A204.1 (cell line): Measurements from ENCODE around the gene FAH.

Source experiments
- FAIRE-seq: peaks from 2 replicates; lab custom pipeline; 2012; peaks lifted over from hg19 to GRCh38; lab: Jason Lieb, UNC

The FAH gene

DNA sequence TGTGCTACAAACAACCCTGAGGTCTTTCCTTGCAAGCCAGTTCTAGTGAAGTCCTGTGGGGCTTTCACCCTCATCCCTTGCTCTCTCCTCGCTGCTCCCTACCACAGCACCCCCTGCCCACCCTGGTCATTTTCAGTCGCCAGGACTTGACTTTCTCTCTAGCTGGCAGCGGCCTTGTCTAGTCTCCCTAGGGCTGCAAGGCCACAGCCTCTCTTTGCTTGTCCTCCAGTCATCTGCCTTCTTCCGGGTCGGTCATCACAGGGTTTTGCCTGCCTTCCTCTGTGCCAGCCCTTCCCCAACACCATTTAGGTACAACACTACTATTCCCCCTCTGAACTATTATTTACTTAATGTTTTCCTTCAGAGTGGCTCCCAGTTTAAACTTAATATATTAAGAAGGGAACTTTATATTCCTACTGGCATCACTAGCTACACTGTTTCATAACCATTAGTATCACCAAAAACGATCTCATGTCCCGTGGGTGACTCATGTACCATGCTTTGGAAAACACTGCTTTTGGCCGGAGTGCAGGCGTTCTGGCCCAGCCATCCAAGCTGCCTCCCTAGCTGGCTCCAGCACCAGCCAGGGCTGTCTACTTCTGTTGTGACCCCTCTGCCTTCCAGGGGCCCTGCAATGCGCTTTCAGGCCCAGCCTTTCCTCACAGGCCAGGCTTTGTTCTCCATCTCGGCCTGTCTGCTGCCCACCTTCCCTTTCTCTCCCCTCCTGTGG, 21.4 kb downstream of the FAH start:
- FAIRE-seq: no peak

DNA sequence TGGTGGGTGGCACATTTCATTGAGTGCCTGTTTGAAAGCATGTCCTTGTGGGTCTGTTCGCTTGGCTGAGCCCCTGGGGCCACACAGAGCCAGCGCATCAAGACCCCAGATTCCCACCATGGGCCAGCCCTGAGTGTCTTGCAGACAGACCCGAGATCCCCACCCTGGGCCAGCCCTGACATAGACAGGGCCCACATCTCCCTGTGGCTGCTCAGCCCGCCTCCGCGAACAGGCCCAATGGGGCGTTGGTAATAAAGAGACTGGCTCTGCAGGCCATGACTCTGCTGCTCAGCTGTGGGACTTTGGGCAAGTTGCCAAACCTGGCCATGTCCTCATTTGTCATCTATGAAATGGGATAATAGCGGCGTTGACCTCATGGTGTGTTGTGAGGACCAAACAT, 22.6 kb downstream of the FAH start:
- FAIRE-seq: no peak

DNA sequence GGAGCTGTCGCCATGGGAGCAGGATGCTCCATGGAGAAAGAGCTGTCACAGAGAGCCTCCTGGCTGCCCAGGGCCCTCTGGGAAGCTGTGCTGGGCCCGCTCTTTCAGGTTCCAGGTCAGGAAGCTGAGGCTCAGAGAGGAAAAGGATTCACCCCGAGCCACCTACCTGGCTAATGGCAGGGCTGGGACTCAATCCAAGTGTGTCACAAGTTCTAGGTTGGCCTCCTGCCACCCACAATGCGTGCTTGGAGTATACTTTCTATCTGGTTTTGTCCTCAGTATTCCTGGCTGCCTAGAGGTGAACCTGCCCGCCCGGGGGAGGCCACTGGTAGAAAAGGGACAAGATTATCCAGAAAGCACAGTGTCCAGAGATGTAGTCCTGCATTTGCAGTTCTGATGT, 23.6 kb downstream of the FAH start:
- no peak for FAIRE-seq

GRCh38 chr15:80177156-80177555, 24.4 kb downstream of the FAH start:
- FAIRE-seq: no peak

DNA sequence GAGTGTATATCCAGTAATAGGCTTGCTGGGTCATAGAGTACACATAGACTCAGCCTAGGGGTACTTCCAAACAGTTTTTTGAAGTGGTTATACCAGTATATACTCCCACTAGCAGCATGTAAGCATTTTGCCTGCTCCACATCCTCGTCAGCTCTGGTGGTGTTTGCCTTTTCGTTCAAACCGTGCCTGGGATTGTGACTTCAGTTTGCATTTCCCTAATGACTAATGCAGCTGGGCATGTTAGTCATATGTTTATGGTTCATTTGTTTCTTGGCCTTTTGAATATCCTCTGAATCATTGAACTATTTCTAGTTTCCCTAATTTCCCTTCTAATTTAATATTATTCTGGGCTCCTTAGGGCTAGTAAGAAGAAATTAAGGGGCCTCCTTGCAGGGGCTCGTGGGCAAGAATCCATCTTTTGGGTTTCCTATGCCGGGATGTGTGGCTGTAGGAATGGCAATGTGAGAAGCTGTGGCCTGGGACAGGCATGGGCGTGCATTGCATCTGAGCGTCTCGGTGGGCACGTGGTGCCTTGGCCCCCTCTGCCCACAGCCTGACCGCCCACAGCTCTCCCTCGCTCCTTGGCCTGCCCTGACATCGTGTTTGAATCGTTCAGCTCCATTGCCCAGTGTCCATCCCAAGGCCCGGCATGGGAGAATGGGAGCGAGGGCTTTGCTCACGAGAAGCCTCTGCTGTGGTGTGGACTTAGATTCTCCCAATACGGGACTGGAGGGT, 26.4 kb downstream of the FAH start:
- FAIRE-seq: no peak

GRCh38 chr15:80179935-80180334, 27.1 kb downstream of the FAH start:
- no peak for FAIRE-seq

- FAIRE-seq: no peak
These were observed 27.7 kb downstream of the FAH start for GRCh38 chr15:80180468-80180867.

DNA sequence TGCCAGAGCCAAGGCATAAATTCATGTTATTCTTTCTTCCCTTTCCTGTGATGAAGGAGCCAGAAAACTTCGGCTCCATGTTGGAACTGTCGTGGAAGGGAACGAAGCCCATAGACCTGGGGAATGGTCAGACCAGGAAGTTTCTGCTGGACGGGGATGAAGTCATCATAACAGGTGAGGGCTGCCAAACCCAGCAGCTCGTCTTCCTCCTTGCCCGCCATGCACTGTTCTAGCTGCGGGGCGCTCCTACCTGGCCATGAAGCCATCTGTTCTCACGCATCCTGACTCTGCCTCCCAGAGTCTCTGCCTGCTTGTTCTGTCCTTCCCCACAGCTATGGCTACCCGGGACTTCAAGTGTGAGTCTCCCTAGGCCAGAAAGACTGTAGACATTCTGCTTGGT, 28.2 kb downstream of the FAH start:
- FAIRE-seq: no peak

DNA sequence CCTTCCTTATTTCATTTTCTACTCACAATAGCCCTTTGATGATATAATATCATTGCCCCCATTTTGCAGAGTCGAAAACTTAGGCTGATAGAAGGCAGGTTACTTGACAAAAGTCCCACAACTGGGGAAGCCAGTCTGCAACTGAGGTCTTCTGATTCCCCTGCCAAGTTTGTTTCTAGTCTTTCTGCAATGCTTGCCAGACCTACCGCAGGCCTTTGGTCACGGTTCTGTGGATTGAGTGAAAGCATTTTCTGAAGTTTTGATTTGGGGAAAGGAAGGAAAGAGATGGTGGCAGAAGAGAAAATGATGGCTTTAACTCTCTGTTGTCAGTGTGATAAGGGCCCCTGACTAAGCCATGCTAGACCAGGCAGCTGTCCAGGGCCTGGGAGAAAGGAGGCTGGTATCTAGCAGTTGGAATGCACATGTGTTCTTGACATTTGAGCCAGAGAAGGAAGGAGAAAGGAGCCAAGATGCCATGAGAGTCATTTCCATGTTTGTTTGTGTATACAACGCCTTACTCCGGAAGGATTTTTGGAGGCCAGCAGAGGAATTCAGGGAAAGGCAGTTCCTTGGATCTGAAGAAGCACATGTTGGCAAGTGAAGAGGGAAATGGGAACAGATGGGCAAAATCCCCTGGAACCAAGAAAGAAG, 29.9 kb downstream of the FAH start:
- no peak for FAIRE-seq

GRCh38 chr15:80183306-80183705, 30.5 kb downstream of the FAH start:
- no peak for FAIRE-seq

DNA sequence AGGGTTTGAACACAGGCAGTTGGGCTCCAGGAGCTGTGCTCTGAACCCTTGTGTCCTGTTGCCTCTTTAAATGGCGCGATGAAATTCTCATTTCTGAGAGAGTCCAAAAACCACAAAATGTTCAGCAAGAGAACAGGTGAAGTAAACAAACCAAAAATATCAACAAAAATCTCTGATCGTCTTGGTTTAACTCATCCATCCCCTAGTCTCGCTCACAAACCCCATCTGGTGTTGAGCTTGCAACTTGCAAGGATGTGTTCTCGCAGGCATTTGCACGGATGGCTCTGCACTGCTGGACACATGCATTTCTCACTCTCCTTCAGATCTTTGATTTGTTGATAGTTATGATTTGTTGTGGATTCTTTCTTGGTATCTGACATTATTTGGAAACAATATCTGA, 31.1 kb downstream of the FAH start:
- FAIRE-seq: no peak

DNA sequence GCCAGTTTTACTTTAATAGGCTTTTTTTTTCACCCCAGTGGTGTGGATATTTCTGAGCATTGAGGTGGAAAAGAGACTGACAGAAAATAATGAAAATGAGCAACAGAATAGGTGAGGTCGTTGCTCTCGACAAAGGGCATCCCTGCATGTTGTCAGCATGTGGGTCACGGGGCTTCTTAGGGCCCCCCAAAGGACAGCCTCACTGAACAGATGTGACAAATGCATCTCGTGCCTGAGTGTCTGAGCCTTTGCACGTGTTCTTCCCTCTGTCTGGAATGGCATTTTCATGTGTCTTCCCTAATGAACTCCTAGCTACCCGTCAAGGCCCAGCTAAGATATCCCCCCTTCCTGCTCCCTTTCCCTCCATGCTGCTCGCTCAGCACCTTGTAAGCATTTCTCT, 31.8 kb downstream of the FAH start:
- FAIRE-seq: no peak

- no peak for FAIRE-seq
These were observed 32.4 kb downstream of the FAH start for GRCh38 chr15:80185152-80185551.

DNA sequence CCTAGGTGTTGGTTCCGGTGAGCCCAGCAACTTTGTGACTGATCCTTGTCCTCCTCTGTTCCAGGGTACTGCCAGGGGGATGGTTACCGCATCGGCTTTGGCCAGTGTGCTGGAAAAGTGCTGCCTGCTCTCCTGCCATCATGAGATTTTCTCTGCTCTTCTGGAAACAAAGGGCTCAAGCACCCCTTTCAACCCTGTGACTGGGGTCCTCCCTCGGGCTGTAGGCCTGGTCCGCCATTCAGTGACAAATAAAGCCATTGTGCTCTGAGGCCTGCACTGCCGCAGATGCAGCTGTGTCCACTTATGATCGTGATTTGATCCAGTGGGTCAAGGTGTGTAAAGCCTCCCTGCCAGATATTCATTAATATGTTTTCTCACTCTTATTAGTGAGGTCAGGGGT, 33.3 kb downstream of the FAH start:
- FAIRE-seq: no peak

GRCh38 chr15:80186597-80186996, 33.8 kb downstream of the FAH start:
- FAIRE-seq: no peak

GRCh38 chr15:80188251-80188650, 35.5 kb downstream of the FAH start:
- FAIRE-seq: no peak

- FAIRE-seq: no peak
These were observed 38.4 kb downstream of the FAH start for GRCh38 chr15:80191198-80191597.

- FAIRE-seq: no peak
These were observed 39.2 kb downstream of the FAH start for GRCh38 chr15:80191897-80192595.

DNA sequence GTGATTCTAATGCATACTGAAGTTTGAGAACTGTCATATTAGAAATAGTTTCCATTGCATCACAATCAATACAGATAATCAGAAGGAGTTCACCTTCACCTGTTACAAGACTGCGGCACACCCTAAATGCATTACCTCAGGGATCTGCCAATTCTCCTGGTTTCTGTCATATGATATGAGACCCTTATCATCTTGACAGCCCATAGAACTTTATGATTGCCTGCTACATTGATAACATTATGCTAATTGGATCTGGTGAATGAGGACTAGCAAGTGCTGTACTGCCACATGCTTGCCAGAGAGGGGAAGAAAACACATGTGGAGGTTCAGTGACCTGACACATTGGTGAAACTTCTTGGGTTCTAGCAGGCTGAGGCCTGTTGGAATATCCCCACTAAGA, 41.4 kb downstream of the FAH start:
- FAIRE-seq: no peak

GRCh38 chr15:80194914-80195313, 42.1 kb downstream of the FAH start:
- no peak for FAIRE-seq

- FAIRE-seq: no peak
These were observed 46.6 kb downstream of the FAH start for GRCh38 chr15:80199366-80199765.

DNA sequence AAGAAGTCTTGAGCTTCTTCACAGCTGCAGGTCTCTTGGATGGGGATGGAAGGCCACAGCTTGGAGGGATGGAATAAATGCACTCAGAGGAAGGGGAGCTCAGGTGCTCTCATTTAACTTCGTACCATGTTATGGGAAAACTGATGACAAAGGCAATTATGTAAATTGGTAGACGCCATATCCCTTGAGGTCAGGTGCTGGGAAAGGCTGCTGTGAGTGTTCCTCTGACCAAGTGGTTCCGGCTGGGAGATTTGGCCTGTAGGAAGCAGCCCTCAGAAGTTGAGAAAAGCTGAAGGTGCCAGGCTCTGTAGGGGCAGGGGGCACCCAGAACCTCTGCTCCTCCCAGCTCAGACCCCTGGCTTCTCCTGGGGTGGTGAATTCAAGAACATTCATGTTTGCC, 47.1 kb downstream of the FAH start:
- no peak for FAIRE-seq
